Measurements from ENCODE around the gene NCOA4. TPM values are rescaled to one million over a fixed set of nuclear protein-coding genes. Genes with fewer than 3 reads are reported as not detected.

The NCOA4 gene
- total RNA-seq, 1 experiment from 2014 or later, result 68.0 TPM

GRCh38 chr10:46018453-46019176, 11.8 kb downstream of the NCOA4 start:
- H3K36me3 ChIP-seq (ENCODE audit: control insufficient read depth in 1 of 2, insufficient read depth in 2 of 2, low read length in 2 of 2), result peaks cover 5 to 10% of the 10 kb centered on the region in 2 experiments; a peak in 3 of 4 replicates
- no peak for DNase-seq (ENCODE audit: low read depth, low spot score)
- intact Hi-C loops (cut with micrococcal nuclease), result no loop called here
- CTCF ChIA-PET, result no interaction called here
- no peak overlapping the region for H3K4me2 ChIP-seq (ENCODE audit: low read length)
- no peak for ATAC-seq
- POLR2A ChIA-PET, result no interaction called here
- no peak overlapping the region for H3K9ac ChIP-seq (ENCODE audit: low read length)
- H2AFZ ChIP-seq (ENCODE audit: low read depth, low read length, poor library complexity, severe bottlenecking), result no peak overlapping the region
- peaks cover 83% of the 10 kb centered on the region for H3K79me2 ChIP-seq (ENCODE audit: insufficient read depth, low read length)
- H3K4me1 ChIP-seq (ENCODE audit: control insufficient read depth in 1 of 2, insufficient read depth in 2 of 2, low read length in 2 of 2), result peaks cover 16 to 27% of the 10 kb centered on the region in 2 experiments
- no peak overlapping the region for H3K4me3 ChIP-seq (replicated peaks in 1 of 2; ENCODE audit: low read depth in 1 of 2, low read length in 2 of 2)
- BruUV-seq (replicated peaks), result no TSS peak
- no peaks in the 10 kb centered on the region for H3K27me3 ChIP-seq (ENCODE audit: insufficient read depth, low read length)
- peaks cover 9% of the 10 kb centered on the region; the same call in 1 of the 2 replicates for H4K20me1 ChIP-seq (ENCODE audit: insufficient read depth)
- no peaks in the 10 kb centered on the region for H3K9me3 ChIP-seq (ENCODE audit: control insufficient read depth in 1 of 2, insufficient read depth in 1 of 2, low read depth in 1 of 2, low read length in 2 of 2)
- no peak overlapping the region for H3K27ac ChIP-seq (ENCODE audit: low read depth, low read length)
- TF ChIP-seq ZNF274 (IDR thresholded peaks at IDR 0.05; ENCODE audit: low read depth, low read length) (no peak), FOSL1 (IDR thresholded peaks at IDR 0.05; ENCODE audit: low read depth) (no peak), ELF1 (IDR thresholded peaks at IDR 0.05; ENCODE audit: borderline replicate concordance, low read depth) (no peak), TCF7L2 (IDR thresholded peaks at IDR 0.05; ENCODE audit: borderline replicate concordance, extremely low read depth, insufficient read depth, insufficient read length) (no peak), EZH2 (IDR thresholded peaks at IDR 0.05) (no peak), CEBPB (IDR thresholded peaks at IDR 0.05; ENCODE audit: low read depth) (no peak), CBX3 (IDR thresholded peaks at IDR 0.05; ENCODE audit: low read depth) (no peak)
- H3K9me2 ChIP-seq (ENCODE audit: insufficient read depth), result no peaks in the 10 kb centered on the region
- RAD21 ChIA-PET (ENCODE audit: low non-redundant PET in 1 of 2, low total read pairs in 2 of 2, uncharacterized antibody in 2 of 2, unreplicated experiment in 2 of 2), result no interaction called here

- Histone ChIP-seq H3K9me2 (ENCODE audit: insufficient read depth) (no peaks in the 10 kb centered on the region), H3K36me3 (ENCODE audit: control insufficient read depth in 1 of 2, insufficient read depth in 2 of 2, low read length in 2 of 2) (peaks cover 7 to 10% of the 10 kb centered on the region in 2 experiments; a peak in 3 of 4 replicates), H3K9ac (ENCODE audit: low read length) (no peak overlapping the region), H3K79me2 (ENCODE audit: insufficient read depth, low read length) (peaks cover 78% of the 10 kb centered on the region), H3K4me3 (replicated peaks in 1 of 2; ENCODE audit: low read depth in 1 of 2, low read length in 2 of 2) (no peak overlapping the region), H3K27ac (ENCODE audit: low read depth, low read length) (no peak overlapping the region), H2AFZ (ENCODE audit: low read depth, low read length, poor library complexity, severe bottlenecking) (no peak overlapping the region), H3K27me3 (ENCODE audit: insufficient read depth, low read length) (no peaks in the 10 kb centered on the region), H3K4me2 (ENCODE audit: low read length) (no peak overlapping the region), H4K20me1 (ENCODE audit: insufficient read depth) (peaks cover 9% of the 10 kb centered on the region; the same call in 1 of the 2 replicates), H3K4me1 (ENCODE audit: control insufficient read depth in 1 of 2, insufficient read depth in 2 of 2, low read length in 2 of 2) (peaks cover 13 to 24% of the 10 kb centered on the region in 2 experiments), H3K9me3 (ENCODE audit: control insufficient read depth in 1 of 2, insufficient read depth in 1 of 2, low read depth in 1 of 2, low read length in 2 of 2) (no peaks in the 10 kb centered on the region)
- BruUV-seq (replicated peaks), result no TSS peak
- CTCF ChIA-PET, result interaction anchor here (1.2 kb wide), 1 partner anchor 11 kb away, joined by 4 read pairs; no protein-coding TSS in a partner anchor
- intact Hi-C loops (cut with micrococcal nuclease), result no loop called here
- DNase-seq (ENCODE audit: low read depth, low spot score) (no peak), ATAC-seq (no peak)
- POLR2A ChIA-PET, result interaction anchor here (1.5 kb wide), 1 partner anchor 12 kb away, joined by 4 read pairs; no protein-coding TSS in a partner anchor
- RAD21 ChIA-PET (ENCODE audit: low non-redundant PET in 1 of 2, low total read pairs in 2 of 2, uncharacterized antibody in 2 of 2, unreplicated experiment in 2 of 2), result no interaction called here
- TF ChIP-seq YY1 (IDR thresholded peaks at IDR 0.05; ENCODE audit: extremely low read depth, insufficient replicate concordance, low read depth, low read length) (no peak), CBX3 (IDR thresholded peaks at IDR 0.05; ENCODE audit: low read depth) (no peak), CEBPB (IDR thresholded peaks at IDR 0.05; ENCODE audit: low read depth) (no peak), POLR2AphosphoS5 (IDR thresholded peaks at IDR 0.05; ENCODE audit: low read depth, low read length) (no peak), ATF3 (IDR thresholded peaks at IDR 0.05) (no peak), EZH2 (IDR thresholded peaks at IDR 0.05) (no peak), FOSL1 (IDR thresholded peaks at IDR 0.05; ENCODE audit: low read depth) (no peak), ZBTB33 (IDR thresholded peaks at IDR 0.05; ENCODE audit: extremely low read depth, insufficient replicate concordance, low read length) (no peak), RAD21 (IDR thresholded peaks at IDR 0.05; ENCODE audit: low read depth) (no peak)
- TF ChIP-seq, protein P1, sequence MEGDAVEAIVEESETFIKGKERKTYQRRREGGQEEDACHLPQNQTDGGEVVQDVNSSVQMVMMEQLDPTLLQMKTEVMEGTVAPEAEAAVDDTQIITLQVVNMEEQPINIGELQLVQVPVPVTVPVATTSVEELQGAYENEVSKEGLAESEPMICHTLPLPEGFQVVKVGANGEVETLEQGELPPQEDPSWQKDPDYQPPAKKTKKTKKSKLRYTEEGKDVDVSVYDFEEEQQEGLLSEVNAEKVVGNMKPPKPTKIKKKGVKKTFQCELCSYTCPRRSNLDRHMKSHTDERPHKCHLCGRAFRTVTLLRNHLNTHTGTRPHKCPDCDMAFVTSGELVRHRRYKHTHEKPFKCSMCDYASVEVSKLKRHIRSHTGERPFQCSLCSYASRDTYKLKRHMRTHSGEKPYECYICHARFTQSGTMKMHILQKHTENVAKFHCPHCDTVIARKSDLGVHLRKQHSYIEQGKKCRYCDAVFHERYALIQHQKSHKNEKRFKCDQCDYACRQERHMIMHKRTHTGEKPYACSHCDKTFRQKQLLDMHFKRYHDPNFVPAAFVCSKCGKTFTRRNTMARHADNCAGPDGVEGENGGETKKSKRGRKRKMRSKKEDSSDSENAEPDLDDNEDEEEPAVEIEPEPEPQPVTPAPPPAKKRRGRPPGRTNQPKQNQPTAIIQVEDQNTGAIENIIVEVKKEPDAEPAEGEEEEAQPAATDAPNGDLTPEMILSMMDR (IDR thresholded peaks at IDR 0.05 in 2 of 3, conservative IDR thresholded peaks at IDR 0.05 in 1 of 3; ENCODE audit: borderline replicate concordance in 1 of 3, insufficient read depth in 1 of 3, low read depth in 2 of 3, low read length in 2 of 3), result no peak
These were observed 12.7 kb downstream of the NCOA4 start for GRCh38 chr10:46017733-46018132.

All from HCT116 (cell line).